GM20000 (cell line): ENCODE measurements around the gene PSME3.
"Not testable (repeated sequence)": the region's sequence is repeated elsewhere in the genome, so short reads cannot be mapped to it uniquely, and the experiment has no call there.

Source experiments
- DNase-seq: peaks from one replicate; pipeline ENCODE4 v3.0.0; 2012; ENCODE audit warnings: low spot score
- CTCF ChIP-seq: IDR thresholded peaks from 2 replicates; pipeline ENCODE4 v1.5.1; 2012; ENCODE audit warnings: mild to moderate bottlenecking, control low read depth; ENCODE audit errors: extremely low read depth, missing control alignments

The PSME3 gene

GRCh38 chr17:42845918-42846593 lies 12.9 kb downstream of the PSME3 start:
- no peak for TF ChIP-seq CTCF
- DNase-seq = no peak

GRCh38 chr17:42846594-42847280 lies 13.5 kb downstream of the PSME3 start:
- no peak for TF ChIP-seq CTCF
- DNase-seq = no peak

GRCh38 chr17:42848093-42848492 lies 14.9 kb downstream of the PSME3 start:
- DNase-seq = no peak
- TF ChIP-seq CTCF = no peak

GRCh38 chr17:42849031-42849430 lies 15.8 kb downstream of the PSME3 start:
- no peak for DNase-seq
- TF ChIP-seq CTCF = no peak

GRCh38 chr17:42849451-42850181 lies 16.4 kb downstream of the PSME3 start:
- DNase-seq = no peak
- no peak for TF ChIP-seq CTCF

- DNase-seq = no peak
- no peak for TF ChIP-seq CTCF
Measured at GRCh38 chr17:42850954-42851353, 17.8 kb downstream of the PSME3 start, which contains the start of gene AOC3. Gene AOC3, plus strand, starts transcription at chr17:42851199. Its CDS starts 145 bp downstream, at chr17:42851344.

GRCh38 chr17:42851371-42852240 lies 18.4 kb downstream of the PSME3 start:
- not testable (repeated sequence) for DNase-seq
